Breast epithelium (tissue), 3 donors: Measurements from ENCODE around the gene C8A.

Experiments
- CTCF ChIP-seq, 3 donors: fragments of 450-650 bp; IDR thresholded peaks; one replicate each; pipeline ENCODE4 v1.5.1; 2016 to 2017; ENCODE audit warnings: antibody characterized with exemption in 3 of 3, mild to moderate bottlenecking in 3 of 3, moderate library complexity in 3 of 3
- POLR2A ChIP-seq: fragments of 450-650 bp; IDR thresholded peaks from one replicate; pipeline ENCODE4 v1.6.1; 2016; ENCODE audit warnings: antibody characterized with exemption, mild to moderate bottlenecking, moderate library complexity

GRCh38 chr1:56855190-56855589 lies 593 bp downstream of the C8A start:
- TF ChIP-seq POLR2A (no peak), CTCF (IDR thresholded peaks at IDR 0.05) (no peak)
